ENCODE results near the gene NPFF.

Gene NPFF

GRCh38 chr12:53472056-53472582 is 35.2 kb downstream of the NPFF start:
- DNase-seq, result no peak

GRCh38 chr12:53468282-53468681 is 39.0 kb downstream of the NPFF start:
- no peak for DNase-seq

DNA sequence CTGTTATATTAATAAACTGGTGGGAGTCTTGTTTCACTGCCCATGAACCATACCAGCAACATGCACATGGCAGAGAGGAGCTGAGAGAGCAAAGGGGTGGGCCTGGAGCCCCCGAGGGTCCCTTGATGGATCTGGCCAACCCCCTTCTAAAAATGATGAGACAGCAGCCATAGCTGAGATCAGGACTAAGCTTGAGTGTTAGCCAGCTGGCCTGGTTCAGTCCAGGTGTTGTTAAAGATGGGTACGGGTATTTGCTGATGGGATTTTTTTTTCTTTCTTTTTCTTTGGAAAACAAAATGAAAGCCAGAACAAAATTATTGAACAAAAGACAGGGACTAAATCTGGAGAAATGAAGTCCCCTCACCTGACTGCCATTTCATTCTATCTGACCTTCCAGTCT is 39.4 kb downstream of the NPFF start:
- no peak for DNase-seq

- no peak for DNase-seq
Measured at GRCh38 chr12:53467082-53467481, 40.2 kb downstream of the NPFF start.

DNA sequence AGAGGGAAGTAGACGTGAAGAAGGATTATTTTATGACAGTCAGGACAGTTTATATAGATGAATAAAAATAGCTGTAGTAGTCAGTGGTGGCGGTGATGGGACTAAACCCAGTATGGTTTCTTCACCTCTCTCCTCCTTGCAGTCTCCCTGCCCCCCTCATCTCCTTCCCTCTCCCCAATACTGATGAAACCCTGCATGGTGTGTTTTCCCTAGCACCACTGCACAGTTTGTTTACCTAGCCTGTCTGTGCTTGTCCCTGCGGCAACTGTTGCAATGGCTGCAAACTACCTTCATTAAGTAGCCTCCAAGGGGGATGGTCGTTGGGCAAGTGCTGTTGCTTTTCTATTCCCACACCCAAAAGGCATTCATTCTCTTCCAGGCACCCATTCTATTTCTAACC is 40.6 kb downstream of the NPFF start:
- DNase-seq, result no peak

GRCh38 chr12:53465679-53466078 is 41.6 kb downstream of the NPFF start:
- DNase-seq, result no peak

DNA sequence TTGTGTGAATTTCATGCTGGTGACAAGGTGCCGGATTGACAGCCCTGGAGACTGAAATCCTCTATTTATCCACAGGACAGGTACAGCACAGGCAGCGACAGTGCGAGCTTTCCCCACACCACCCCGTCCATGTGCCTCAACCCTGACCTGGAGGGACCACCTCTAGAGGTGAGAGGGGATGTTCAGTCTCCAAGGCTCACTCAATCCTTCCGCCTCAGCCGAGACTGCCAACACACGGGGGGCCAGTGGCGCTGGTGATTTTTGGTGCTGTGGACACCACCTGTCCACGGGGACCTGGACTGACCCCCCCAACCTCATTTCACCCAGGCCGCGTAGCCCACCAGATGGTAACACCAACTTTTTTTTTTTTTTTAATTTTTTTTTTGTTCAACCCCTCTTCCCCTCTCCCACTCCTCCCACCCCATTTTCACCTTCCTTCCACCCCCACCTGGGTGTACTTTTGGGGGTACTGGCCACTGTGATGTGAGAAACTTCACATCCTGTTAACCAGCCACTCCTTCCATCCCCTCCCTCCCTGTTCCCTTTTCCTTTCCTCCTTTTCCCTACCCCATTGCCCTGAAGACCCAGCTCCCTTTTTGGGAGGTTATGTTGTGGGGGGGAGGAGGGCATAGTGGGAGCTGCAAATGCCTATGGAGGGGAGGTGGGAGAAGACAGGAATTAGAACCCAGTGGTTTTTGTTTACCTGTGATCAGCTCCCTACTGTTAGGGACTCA is 42.4 kb downstream of the NPFF start:
- no peak for DNase-seq

DNA sequence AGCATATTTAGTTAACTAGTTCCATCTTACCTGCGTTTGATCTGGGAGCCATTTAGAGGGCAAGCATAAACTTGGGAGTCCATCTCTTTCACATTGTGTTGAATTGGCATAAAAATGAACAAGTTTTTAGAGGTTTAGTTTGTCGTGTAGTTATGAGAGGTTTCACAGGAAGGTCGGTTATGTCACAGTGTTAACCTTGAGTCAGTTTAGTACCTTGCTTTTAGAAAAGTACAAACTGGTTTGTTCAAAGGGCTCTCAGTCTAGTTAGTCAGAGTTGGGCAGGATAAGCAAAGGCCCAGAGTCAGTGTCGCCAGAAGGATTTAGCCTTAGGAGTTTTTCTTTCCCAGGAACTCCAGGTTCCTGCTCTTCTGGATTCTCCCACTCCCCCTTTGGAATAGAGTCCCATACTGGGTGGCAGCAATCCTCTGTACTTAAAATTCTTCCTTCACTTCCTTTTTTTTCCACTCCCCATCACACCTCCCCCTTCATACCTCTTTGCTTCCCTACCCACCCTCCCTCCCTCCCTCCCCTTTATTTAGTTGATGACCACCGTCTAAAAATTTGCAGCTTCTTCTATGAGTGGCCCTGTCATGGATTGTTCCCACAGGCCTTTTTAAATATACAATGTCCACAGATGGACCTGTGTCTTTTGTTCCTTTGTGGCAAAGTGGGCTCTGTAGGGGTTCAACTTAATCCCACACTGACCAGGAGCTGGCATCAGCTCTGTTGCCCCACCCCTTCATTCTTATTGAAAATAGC is 43.3 kb downstream of the NPFF start:
- no peak for DNase-seq

DNA sequence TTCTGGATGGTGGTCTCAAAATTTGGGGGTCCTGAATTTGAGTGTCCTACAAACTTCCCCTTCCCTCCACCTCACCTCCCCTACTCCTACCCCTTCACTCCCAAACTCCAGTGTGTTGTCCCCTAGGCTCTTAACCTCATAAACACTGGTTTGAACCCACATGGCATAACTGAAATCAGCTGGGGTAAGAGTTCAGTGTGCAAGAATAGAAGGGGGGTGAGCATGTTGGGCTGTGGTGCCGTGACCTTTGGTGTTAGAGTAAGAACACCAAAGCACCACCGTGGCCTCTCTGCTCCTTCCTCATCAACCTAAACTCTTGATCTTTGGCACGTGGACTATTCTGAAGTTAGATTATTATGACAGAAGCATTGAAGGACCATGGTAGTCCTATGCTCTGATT is 44.3 kb downstream of the NPFF start:
- DNase-seq, result no peak

- DNase-seq, result no peak
Measured at GRCh38 chr12:53461591-53461990, 45.7 kb downstream of the NPFF start.

GRCh38 chr12:53461059-53461458 is 46.2 kb downstream of the NPFF start:
- peak; percentile 6 for DNase-seq

DNA sequence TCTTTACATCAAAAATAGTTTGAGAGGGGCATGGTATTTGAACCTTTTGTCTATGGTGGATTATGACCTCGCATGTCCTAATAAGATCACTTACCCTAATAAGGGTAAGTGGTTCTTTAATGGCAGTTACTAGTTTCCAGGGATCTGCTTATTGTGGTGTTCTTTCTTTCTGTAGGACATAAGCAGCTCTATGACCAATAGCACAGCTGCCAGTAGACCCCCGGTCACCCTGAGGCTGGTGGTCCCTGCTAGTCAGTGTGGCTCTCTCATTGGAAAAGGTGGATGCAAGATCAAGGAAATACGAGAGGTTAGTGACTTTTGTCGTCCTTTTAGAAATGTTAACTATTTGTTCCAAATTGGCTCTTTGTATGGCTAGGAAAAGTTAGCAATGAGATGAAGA is 48.2 kb downstream of the NPFF start:
- DNase-seq, result no peak

All from NCI-H2227 treated with DMSO at 0.1 percent for 48 hours (cell line).